Measurements from ENCODE around the gene MAP3K9.

DNA sequence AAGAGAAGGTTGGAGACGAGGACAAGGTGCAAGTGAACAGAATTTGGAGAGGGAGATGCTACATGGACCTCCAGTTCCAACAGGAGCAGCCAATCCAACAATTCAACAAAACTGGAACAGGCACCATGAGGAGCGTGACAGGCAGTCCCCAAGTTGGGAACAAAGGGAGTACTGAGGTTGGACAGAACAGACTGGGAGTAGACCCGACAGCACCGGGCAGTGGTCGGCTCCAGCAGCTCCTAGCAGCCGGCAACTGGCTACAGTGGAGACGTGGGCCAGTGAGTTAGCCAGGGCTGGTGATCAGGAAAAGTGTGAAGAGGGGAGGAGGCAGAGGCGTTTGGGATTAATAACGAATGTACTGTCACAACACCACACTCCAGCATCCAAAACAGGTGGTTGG is 16.4 kb downstream of the MAP3K9 start:
- TF ChIP-seq, protein P1, sequence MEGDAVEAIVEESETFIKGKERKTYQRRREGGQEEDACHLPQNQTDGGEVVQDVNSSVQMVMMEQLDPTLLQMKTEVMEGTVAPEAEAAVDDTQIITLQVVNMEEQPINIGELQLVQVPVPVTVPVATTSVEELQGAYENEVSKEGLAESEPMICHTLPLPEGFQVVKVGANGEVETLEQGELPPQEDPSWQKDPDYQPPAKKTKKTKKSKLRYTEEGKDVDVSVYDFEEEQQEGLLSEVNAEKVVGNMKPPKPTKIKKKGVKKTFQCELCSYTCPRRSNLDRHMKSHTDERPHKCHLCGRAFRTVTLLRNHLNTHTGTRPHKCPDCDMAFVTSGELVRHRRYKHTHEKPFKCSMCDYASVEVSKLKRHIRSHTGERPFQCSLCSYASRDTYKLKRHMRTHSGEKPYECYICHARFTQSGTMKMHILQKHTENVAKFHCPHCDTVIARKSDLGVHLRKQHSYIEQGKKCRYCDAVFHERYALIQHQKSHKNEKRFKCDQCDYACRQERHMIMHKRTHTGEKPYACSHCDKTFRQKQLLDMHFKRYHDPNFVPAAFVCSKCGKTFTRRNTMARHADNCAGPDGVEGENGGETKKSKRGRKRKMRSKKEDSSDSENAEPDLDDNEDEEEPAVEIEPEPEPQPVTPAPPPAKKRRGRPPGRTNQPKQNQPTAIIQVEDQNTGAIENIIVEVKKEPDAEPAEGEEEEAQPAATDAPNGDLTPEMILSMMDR (IDR thresholded peaks at IDR 0.05), result no peak
- no peak for TF ChIP-seq POLR2A (IDR thresholded peaks at IDR 0.05)
- TF ChIP-seq POLR2AphosphoS5 (IDR thresholded peaks at IDR 0.05), result no peak

Data from suprapubic skin (tissue), 4 donors.